GM06990 (cell line): ENCODE measurements around the gene PRKAG1.

ENCODE experiments used
- DNase-seq: peaks from one replicate; pipeline ENCODE4 v3.0.0-alpha.2; 2011; ENCODE audit not compliant: insufficient read length; ENCODE audit errors: extremely low read depth
- H3K27me3 ChIP-seq: replicated peaks from 2 replicates; pipeline ENCODE4 v1.6.0; 2011; ENCODE audit warnings: low read length; ENCODE audit not compliant: control insufficient read depth, insufficient read depth
- H3K36me3 ChIP-seq: 2 replicates; pipeline ENCODE4 v1.5.1; 2011; ENCODE audit warnings: low read length; ENCODE audit not compliant: control insufficient read depth, insufficient read depth
- H3K4me3 ChIP-seq: replicated peaks from 2 replicates; pipeline ENCODE4 v1.5.1; 2011; ENCODE audit warnings: low read depth, mild to moderate bottlenecking, control low read depth, low read length
- CTCF ChIP-seq: IDR thresholded peaks from 2 replicates; pipeline ENCODE4 v1.5.1; 2011; ENCODE audit warnings: low read length, control low read depth, mild to moderate bottlenecking, inconsistent platforms; ENCODE audit not compliant: insufficient read depth, poor library complexity, severe bottlenecking

The PRKAG1 gene

DNA sequence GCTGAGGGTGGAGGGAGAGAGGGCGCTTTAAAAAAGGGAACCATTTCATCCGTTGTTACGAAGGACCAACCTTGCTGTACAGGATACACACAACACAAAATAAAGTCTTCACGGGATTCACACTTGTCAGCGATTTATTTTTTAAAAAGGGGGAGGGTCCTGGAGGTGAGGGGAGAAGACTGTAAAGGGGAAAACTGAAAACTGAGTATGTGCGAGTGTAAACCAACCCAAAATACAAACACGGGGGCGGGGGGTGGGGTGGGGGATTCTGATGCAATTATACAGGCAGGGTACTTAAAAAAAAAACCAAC, 499 bp upstream of the PRKAG1 start:
- Histone ChIP-seq H3K36me3 (peaks cover 15% of the 10 kb centered on the region), H3K27me3 (no peaks in the 10 kb centered on the region), H3K4me3 (peak overlapping the region; percentile 90)
- DNase-seq = no peak
- TF ChIP-seq CTCF = no peak

DNA sequence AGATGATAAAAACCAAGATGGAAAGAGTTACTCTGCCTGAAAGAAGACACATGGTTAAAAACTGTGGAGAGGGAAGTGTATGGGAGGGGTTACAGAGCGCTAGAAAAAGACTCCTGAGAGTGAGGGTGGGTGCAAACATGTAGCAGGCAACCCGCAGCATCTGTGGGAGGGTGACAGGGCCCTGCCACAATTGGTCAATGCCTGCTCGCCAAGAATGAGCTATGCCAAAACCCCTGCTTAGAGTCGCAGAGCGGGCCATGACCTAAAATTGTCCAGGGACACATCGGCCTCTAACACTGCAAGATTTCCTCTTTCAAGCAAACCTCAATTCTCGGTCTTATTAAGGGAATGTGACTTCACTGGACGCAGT, 700 bp downstream of the PRKAG1 start:
- H3K27me3 ChIP-seq = no peaks in the 10 kb centered on the region
- no peak for DNase-seq

GRCh38 chr12:49015196-49015595, 3.4 kb downstream of the PRKAG1 start:
- TF ChIP-seq CTCF = no peak
- Histone ChIP-seq H3K4me3 (no peak overlapping the region), H3K36me3 (peaks cover 4% of the 10 kb centered on the region), H3K27me3 (no peaks in the 10 kb centered on the region)
- no peak for DNase-seq

More for the DNA sequence above, 700 bp downstream of the PRKAG1 start:
- peaks cover 9% of the 10 kb centered on the region for H3K36me3 ChIP-seq
- no peak for TF ChIP-seq CTCF
- peak overlapping the region; percentile 90 for H3K4me3 ChIP-seq

GRCh38 chr12:49014547-49014946, 4.0 kb downstream of the PRKAG1 start:
- H3K4me3 ChIP-seq = no peak overlapping the region
- H3K27me3 ChIP-seq = no peaks in the 10 kb centered on the region
- H3K36me3 ChIP-seq = peaks cover 5% of the 10 kb centered on the region
- no peak for TF ChIP-seq CTCF
- no peak for DNase-seq

DNA sequence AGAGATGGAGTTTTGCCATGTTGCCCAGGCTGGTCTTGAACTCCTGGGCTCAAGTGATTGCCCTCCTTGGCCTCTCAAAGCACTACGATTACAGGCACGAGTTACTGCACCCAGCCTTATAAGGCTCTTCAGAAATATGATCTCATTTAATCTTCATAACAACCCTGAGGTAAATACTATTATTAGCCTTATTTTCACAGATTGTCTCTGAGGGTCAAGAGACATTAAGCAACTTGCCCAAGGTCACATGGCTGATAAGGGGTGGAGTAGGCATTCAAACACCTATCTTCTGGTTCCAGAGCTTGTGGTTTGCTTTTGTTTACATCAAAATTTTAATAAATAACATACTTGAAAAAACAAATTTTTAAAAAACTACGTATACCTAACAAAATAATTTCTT, 5.1 kb downstream of the PRKAG1 start:
- H3K4me3 ChIP-seq = no peak overlapping the region
- DNase-seq = no peak
- peaks cover 5% of the 10 kb centered on the region for H3K36me3 ChIP-seq
- H3K27me3 ChIP-seq = no peaks in the 10 kb centered on the region
- no peak for TF ChIP-seq CTCF

GRCh38 chr12:49012739-49013138, 5.8 kb downstream of the PRKAG1 start:
- peaks cover 5% of the 10 kb centered on the region for H3K36me3 ChIP-seq
- no peak for TF ChIP-seq CTCF
- DNase-seq = no peak
- no peak overlapping the region for H3K4me3 ChIP-seq
- H3K27me3 ChIP-seq = no peaks in the 10 kb centered on the region
